ENCODE measurements around the gene JCAD. TPM values are rescaled to one million over a fixed set of nuclear protein-coding genes. Genes with fewer than 3 reads are reported as not detected.
"Not testable (repeated sequence)": the region's sequence is repeated elsewhere in the genome, so short reads cannot be mapped to it uniquely, and the experiment has no call there.

The JCAD gene, protein sequence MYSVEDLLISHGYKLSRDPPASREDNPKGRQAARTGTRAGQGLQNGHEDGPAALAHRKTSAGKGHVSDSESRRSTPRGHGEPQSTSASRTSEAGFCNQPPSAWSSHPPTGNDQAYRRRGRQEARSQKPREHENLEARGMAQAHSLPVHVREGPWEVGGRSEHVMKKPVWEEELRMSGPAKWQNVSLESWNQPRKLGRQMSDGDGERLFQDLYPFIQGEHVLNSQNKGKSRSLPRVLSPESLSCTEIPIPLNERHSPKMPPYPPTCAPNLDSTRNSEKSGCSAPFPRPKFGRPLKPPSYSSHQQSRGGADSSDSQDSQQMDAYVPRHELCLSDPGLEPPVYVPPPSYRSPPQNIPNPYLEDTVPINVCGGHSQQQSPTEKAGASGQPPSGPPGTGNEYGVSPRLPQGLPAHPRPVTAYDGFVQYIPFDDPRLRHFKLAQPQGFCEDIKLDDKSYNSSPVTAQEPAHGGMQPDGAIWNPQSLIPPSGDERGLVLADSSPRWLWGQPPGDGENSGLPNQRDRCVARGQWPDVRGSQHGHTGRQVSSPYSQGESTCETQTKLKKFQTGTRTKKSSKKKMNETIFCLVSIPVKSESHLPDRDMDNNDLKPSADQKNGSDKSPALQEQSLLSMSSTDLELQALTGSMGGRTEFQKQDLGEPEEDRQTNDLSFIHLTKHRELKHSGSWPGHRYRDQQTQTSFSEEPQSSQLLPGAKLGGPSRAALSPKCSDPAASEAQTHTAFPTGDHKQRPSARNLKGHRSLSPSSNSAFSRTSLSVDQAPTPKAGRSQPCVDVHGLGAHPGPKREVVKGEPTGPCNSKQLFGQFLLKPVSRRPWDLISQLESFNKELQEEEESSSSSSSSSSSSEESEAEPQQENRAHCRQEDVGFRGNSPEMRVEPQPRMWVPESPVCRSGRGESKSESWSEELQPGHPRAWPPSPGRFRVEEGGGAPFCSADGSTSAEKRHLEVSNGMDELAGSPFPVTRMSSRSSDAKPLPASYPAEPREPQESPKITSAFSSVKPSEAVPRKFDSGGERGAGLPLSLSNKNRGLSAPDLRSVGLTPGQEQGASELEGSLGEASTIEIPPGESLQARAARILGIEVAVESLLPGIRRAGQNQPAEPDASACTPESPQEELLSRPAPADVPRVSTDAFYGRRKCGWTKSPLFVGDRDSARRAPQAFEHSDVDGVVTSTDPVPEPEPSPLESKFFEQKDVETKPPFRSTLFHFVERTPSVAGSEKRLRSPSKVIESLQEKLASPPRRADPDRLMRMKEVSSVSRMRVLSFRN (N-terminal part only)
- total RNA-seq (36.7 and 44.3 TPM in 2 replicates), polyA plus RNA-seq (17.2 and 23.3 TPM in 2 replicates)

GRCh38 chr10:30059209-30060107 lies at the start of gene JCAD:
TSS of gene JCAD (minus strand) at chr10:30059586. CDS start at chr10:30047812, 11,774 bp downstream.
- peak; percentile 57 to 85 for DNase-seq (ENCODE audit: low read depth in 1 of 2, low spot score in 1 of 2)
- no peak for TF ChIP-seq CTCF (IDR thresholded peaks at IDR 0.05; ENCODE audit: low read depth, low read length)
- H3K4me3 ChIP-seq: peak within 1 kb of the TSS; percentile 91
- H3K4me1 ChIP-seq (ENCODE audit: low read depth): peaks cover 34% of the 10 kb centered on the region
- H3K27me3 ChIP-seq: no peaks in the 10 kb centered on the region
- no peaks in the 10 kb centered on the region for H3K36me3 ChIP-seq
- H3K27ac ChIP-seq: peak within 1 kb of the TSS; percentile 77
- H3K9me3 ChIP-seq (ENCODE audit: low read depth): no peaks in the 10 kb centered on the region

DNA sequence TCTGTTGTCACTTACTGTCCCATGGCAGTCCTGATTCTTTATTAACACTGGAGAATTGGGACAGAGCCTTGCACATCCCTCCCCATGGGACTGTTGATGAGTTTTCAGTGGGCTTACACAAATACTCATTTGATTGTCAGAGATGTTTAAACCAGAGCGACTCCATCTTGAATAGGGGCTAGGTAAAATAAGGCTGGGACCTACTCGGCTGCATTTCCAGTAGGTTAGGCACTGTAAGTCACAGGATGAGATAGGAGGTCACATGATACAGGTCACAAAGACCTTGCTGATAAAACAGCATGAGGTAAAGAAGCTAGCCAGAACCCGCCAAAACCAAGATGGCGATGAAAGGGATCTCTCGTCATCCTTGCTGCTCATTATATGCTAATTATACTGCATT lies 47.6 kb upstream of the JCAD start:
- H3K36me3 ChIP-seq: no peaks in the 10 kb centered on the region
- no peak for TF ChIP-seq CTCF (IDR thresholded peaks at IDR 0.05; ENCODE audit: low read depth, low read length)

DNA sequence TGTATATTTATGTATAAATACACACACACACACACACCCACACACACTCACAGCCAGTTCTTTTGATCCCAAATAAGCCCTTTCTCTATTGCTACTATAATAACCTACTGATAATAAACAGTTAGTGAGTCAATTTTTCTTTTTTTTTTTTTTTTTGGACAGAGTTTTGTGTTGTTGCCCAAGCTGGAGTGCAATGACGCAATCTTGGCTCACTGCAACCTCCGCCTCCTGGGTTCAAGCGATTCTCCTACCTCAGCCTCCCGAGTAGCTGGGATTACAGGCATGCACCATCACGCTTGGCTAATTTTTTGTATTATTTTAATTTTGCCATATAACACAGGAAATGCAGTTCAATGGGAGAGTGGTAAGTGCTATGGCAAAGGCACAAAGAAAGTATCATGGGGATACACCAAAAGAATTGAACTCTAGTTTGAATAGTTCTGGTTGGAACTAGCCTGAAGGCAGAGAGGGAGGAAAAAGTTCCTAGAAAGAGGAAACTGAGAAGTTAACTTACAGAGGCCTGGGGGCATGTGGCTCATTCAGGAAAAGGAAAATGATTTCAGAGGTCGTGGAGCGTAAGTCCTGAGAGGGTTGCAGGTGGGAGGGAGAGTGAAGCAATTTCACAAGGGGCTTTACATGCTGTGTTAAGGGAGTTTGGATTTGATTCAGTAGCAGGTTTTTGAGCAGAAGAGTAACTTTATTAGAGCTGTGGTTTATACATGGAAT lies 44.4 kb upstream of the JCAD start:
- no peak for TF ChIP-seq CTCF (IDR thresholded peaks at IDR 0.05; ENCODE audit: low read depth, low read length)
- no peaks in the 10 kb centered on the region for H3K27me3 ChIP-seq
- H3K27ac ChIP-seq: no peak overlapping the region
- no peaks in the 10 kb centered on the region for H3K4me1 ChIP-seq (ENCODE audit: low read depth)
- H3K4me3 ChIP-seq: no peak overlapping the region
- no peak for DNase-seq (ENCODE audit: low read depth in 1 of 2, low spot score in 1 of 2)
- H3K36me3 ChIP-seq: no peaks in the 10 kb centered on the region
- H3K9me3 ChIP-seq (ENCODE audit: low read depth): no peaks in the 10 kb centered on the region

More for the DNA sequence above, 47.6 kb upstream of the JCAD start:
- no peak overlapping the region for H3K27ac ChIP-seq
- DNase-seq (ENCODE audit: low read depth in 1 of 2, low spot score in 1 of 2): no peak
- H3K4me1 ChIP-seq (ENCODE audit: low read depth): no peaks in the 10 kb centered on the region
- H3K9me3 ChIP-seq (ENCODE audit: low read depth): no peaks in the 10 kb centered on the region
- H3K27me3 ChIP-seq: no peaks in the 10 kb centered on the region
- no peak overlapping the region for H3K4me3 ChIP-seq

DNA sequence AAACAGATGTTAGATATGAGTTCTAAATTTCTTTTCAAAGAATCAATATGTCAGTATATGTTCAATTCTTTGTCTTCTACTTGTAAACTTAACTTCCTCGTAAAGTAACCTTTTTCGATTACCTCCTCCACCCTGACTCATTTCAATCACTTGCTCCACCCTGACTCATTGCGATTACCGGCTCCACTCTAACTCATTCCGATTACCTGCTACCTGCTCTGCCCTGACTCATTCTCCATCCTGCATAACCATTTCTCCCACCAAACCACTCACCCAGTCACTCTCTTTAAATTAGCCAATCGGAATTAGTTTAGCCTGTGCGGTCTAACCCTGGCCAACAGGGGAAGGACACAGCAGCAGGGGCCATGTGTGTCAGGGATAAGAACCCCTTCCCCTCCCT lies 40.3 kb upstream of the JCAD start:
- not testable (repeated sequence) for H3K36me3 ChIP-seq; H3K4me1 ChIP-seq (ENCODE audit: low read depth); DNase-seq (ENCODE audit: low read depth in 1 of 2, low spot score in 1 of 2); H3K4me3 ChIP-seq; H3K27ac ChIP-seq; H3K9me3 ChIP-seq (ENCODE audit: low read depth); H3K27me3 ChIP-seq

DNA sequence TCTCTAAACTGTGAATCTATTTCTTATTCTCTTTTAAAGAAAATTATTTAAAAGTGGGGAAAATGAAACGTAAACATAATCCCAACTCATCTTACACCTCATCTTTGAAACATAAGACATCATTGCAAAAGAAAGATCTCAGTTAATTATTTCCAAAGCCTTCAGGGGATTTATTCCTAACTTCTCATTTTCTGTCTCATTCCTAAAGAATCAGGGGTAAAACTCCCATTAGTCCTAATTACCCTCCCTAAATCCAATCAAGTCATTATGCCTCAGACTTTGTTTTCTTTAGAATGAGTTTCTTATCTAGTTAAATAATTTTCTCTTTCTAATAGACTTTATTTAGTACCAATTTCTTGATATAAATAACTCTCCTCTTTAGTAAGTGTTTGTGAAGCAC lies 39.7 kb upstream of the JCAD start:
- Histone ChIP-seq H3K27me3 (no peaks in the 10 kb centered on the region), H3K9me3 (ENCODE audit: low read depth) (no peaks in the 10 kb centered on the region), H3K4me3 (no peak overlapping the region), H3K4me1 (ENCODE audit: low read depth) (no peaks in the 10 kb centered on the region), H3K36me3 (no peaks in the 10 kb centered on the region), H3K27ac (no peak overlapping the region)
- TF ChIP-seq CTCF (IDR thresholded peaks at IDR 0.05; ENCODE audit: low read depth, low read length): no peak
- DNase-seq (ENCODE audit: low read depth in 1 of 2, low spot score in 1 of 2): no peak
